Ammon's horn (tissue), 1 donor: ENCODE data around the gene KAZN.

ENCODE experiments used
- DNase-seq: peaks from one replicate; pipeline ENCODE4 v3.0.0-alpha.2; 2016; ENCODE audit warnings: low spot score

KAZN gene

GRCh38 chr1:14980621-14981218 is 382.2 kb downstream of the KAZN start:
- DNase-seq, result no peak

- DNase-seq, result no peak
Observed at GRCh38 chr1:14982029-14982428, 383.5 kb downstream of the KAZN start.

- DNase-seq, result no peak
Observed at GRCh38 chr1:14983277-14983676, 384.8 kb downstream of the KAZN start.

- no peak for DNase-seq
Observed at GRCh38 chr1:14986168-14986567, 387.7 kb downstream of the KAZN start.

GRCh38 chr1:14987829-14988603 is 389.5 kb downstream of the KAZN start:
- DNase-seq, result no peak

GRCh38 chr1:14988636-14989035 is 390.2 kb downstream of the KAZN start:
- no peak for DNase-seq

GRCh38 chr1:14989931-14990728 is 391.6 kb downstream of the KAZN start:
- no peak for DNase-seq

GRCh38 chr1:14993414-14993813 is 394.9 kb downstream of the KAZN start:
- DNase-seq, result no peak

- DNase-seq, result no peak
Observed at GRCh38 chr1:14994148-14994547, 395.7 kb downstream of the KAZN start.

GRCh38 chr1:14994841-14995437 is 396.5 kb downstream of the KAZN start:
- no peak for DNase-seq

GRCh38 chr1:14996133-14997050 is 397.9 kb downstream of the KAZN start:
- DNase-seq, result no peak

- DNase-seq, result no peak
Observed at GRCh38 chr1:14997646-14998276, 399.3 kb downstream of the KAZN start.

GRCh38 chr1:14999441-14999840 is 401.0 kb downstream of the KAZN start:
- DNase-seq, result no peak

GRCh38 chr1:15000030-15000429 is 401.5 kb downstream of the KAZN start:
- DNase-seq, result no peak

- no peak for DNase-seq
Observed at GRCh38 chr1:15000671-15001070, 402.2 kb downstream of the KAZN start.

- DNase-seq, result no peak
Observed at GRCh38 chr1:15001317-15001915, 402.9 kb downstream of the KAZN start.

GRCh38 chr1:15002325-15002724 is 403.8 kb downstream of the KAZN start:
- DNase-seq, result no peak

GRCh38 chr1:15004396-15004795 is 405.9 kb downstream of the KAZN start:
- DNase-seq, result no peak

GRCh38 chr1:15005116-15005515 is 406.6 kb downstream of the KAZN start:
- DNase-seq, result no peak

- no peak for DNase-seq
Observed at GRCh38 chr1:15007368-15007767, 408.9 kb downstream of the KAZN start.

GRCh38 chr1:15007842-15008241 is 409.4 kb downstream of the KAZN start:
- peak; percentile 39 for DNase-seq
